Kidney epithelial cell (primary cell): ENCODE data around the gene ZNF785. TPM values are rescaled to one million over a fixed set of nuclear protein-coding genes. Genes with fewer than 3 reads are reported as not detected.

Experiments used
- DNase-seq: peaks from one replicate; pipeline ENCODE4 v3.0.0-alpha.2; 2010; ENCODE audit warnings: low read depth
- H3K27me3 ChIP-seq: 2 replicates; pipeline ENCODE4 v1.6.0; 2011; ENCODE audit warnings: low read length; ENCODE audit not compliant: control insufficient read depth, insufficient read depth
- H3K36me3 ChIP-seq: 2 replicates; pipeline ENCODE4 v1.5.1; 2011; ENCODE audit warnings: low read length; ENCODE audit not compliant: control insufficient read depth, insufficient read depth
- H3K4me3 ChIP-seq: 2 replicates; pipeline ENCODE4 v1.5.1; 2011; ENCODE audit warnings: low read depth, mild to moderate bottlenecking, control low read depth, low read length
- total RNA-seq: library from RNA; depleted of rRNA; stranded (reverse); fragments of >200 nt; gene quantifications from 2 replicates; pipeline ENCODE4 v1.2.3, GENCODE V29; 2015
- TF ChIP-seq, protein P1 (sequence below): IDR thresholded peaks from 2 replicates; pipeline ENCODE4 v1.5.1; 2011; ENCODE audit warnings: mild to moderate bottlenecking, moderate library complexity, low read length, control low read depth, inconsistent platforms; ENCODE audit not compliant: insufficient read depth, poor library complexity, severe bottlenecking

The ZNF785 gene
- total RNA-seq, 1 donor from 2014 or later = 8.8 TPM

- no peak overlapping the region for H3K4me3 ChIP-seq
- no peaks in the 10 kb centered on the region for H3K27me3 ChIP-seq
- no peaks in the 10 kb centered on the region for H3K36me3 ChIP-seq
- TF ChIP-seq, protein P1, sequence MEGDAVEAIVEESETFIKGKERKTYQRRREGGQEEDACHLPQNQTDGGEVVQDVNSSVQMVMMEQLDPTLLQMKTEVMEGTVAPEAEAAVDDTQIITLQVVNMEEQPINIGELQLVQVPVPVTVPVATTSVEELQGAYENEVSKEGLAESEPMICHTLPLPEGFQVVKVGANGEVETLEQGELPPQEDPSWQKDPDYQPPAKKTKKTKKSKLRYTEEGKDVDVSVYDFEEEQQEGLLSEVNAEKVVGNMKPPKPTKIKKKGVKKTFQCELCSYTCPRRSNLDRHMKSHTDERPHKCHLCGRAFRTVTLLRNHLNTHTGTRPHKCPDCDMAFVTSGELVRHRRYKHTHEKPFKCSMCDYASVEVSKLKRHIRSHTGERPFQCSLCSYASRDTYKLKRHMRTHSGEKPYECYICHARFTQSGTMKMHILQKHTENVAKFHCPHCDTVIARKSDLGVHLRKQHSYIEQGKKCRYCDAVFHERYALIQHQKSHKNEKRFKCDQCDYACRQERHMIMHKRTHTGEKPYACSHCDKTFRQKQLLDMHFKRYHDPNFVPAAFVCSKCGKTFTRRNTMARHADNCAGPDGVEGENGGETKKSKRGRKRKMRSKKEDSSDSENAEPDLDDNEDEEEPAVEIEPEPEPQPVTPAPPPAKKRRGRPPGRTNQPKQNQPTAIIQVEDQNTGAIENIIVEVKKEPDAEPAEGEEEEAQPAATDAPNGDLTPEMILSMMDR = no peak
- DNase-seq = no peak
Measured at GRCh38 chr16:30532285-30533145, 53.0 kb downstream of the ZNF785 start.

Other genes starting within 250 kb of the ZNF785 start
- gene CD2BP2, start 230.4 kb downstream of the ZNF785 start, total RNA-seq = 82.1 and 107 TPM in 2 replicates
- gene TBC1D10B, start 215.2 kb downstream of the ZNF785 start, total RNA-seq = 47.0 and 51.9 TPM in 2 replicates
- not detected in 2 replicates for gene MYL11, start 210.9 kb downstream of the ZNF785 start, total RNA-seq
- 0.38 and 0.62 TPM in 2 replicates for gene SEPTIN1, start 203.1 kb downstream of the ZNF785 start, total RNA-seq
- 24.4 and 27.4 TPM in 2 replicates for gene ZNF48, start 190.3 kb downstream of the ZNF785 start, total RNA-seq
- gene ZNF771, start 178.1 kb downstream of the ZNF785 start, total RNA-seq = 10.3 and 16.7 TPM in 2 replicates
- 42.1 and 50.5 TPM in 2 replicates for gene DCTPP1, start 155.7 kb downstream of the ZNF785 start, total RNA-seq
- 45.2 and 51.3 TPM in 2 replicates for gene SEPHS2, start 139.8 kb downstream of the ZNF785 start, total RNA-seq
- 0.04 TPM in 1 of 2 replicates, not detected in the other for gene ITGAL, start 113.0 kb downstream of the ZNF785 start, total RNA-seq
- gene ZNF768, start 59.1 kb downstream of the ZNF785 start, total RNA-seq = 50.9 and 59.5 TPM in 2 replicates
- 9.9 and 12.5 TPM in 2 replicates for gene ZNF747, start 50.8 kb downstream of the ZNF785 start, total RNA-seq
- gene ZNF764, start 27.3 kb downstream of the ZNF785 start, total RNA-seq = 8.5 and 9.2 TPM in 2 replicates
- 9.2 and 16.6 TPM in 2 replicates for gene ZNF688, start 14.0 kb downstream of the ZNF785 start, total RNA-seq
- gene ZNF689, start 24.7 kb upstream of the ZNF785 start, total RNA-seq = 12.3 and 13.8 TPM in 2 replicates
- 22.6 and 24.3 TPM in 2 replicates for gene PRR14, start 65.3 kb upstream of the ZNF785 start, total RNA-seq
- gene FBRS, start 72.7 kb upstream of the ZNF785 start, total RNA-seq = 47.2 and 51.5 TPM in 2 replicates
- gene SRCAP, start 113.5 kb upstream of the ZNF785 start, total RNA-seq = 15.5 and 18.1 TPM in 2 replicates
- gene PHKG2, start 162.7 kb upstream of the ZNF785 start, total RNA-seq = 23.6 and 32.3 TPM in 2 replicates
- 1.6 and 5.7 TPM in 2 replicates for gene CFAP119, start 176.4 kb upstream of the ZNF785 start, total RNA-seq
- 101 and 130 TPM in 2 replicates for gene RNF40, start 176.6 kb upstream of the ZNF785 start, total RNA-seq
- gene ZNF629, start 201.5 kb upstream of the ZNF785 start, total RNA-seq = 22.8 and 23.9 TPM in 2 replicates